ENCODE data around the gene NEDD9. TPM values are rescaled to one million over a fixed set of nuclear protein-coding genes. Genes with fewer than 3 reads are reported as not detected.

The NEDD9 gene
- total and polyA plus RNA-seq, 10 of the 15 experiments (the other 5 are each of a cell fraction or from before 2014, with no cell fraction given) = 4.9 to 92.6 (median 14.6) TPM

DNA sequence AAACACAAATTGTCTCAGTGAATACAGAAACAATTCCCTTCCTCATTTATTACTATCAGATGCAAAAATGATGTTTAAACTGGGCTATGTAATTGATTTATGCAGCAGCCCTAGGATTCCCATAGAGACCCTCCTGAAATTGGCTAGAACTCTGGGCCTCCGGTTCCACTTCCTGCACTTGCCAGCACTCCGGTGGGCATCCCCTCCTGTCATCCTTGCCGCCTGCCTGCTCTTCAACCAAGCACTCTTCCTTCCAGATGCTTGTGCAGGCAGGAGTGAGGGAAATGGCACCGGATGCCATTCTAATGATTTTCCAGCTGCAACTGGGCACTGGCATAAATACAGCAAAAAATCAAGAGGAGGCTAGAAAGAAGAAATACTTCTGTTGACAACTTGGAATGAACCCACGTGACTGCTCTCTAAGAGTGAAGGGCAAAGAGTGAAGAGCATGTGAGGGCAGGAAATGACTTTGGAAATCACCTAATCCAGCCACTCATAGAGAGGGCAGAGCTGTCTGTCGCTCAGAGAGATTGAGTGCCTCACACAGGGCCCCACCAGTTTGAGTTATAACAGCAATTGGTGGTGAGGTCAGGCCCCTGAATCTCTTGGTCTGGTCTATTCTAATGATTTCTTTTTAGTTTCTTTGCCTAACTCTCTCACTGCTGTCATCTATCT is 3.7 kb upstream of the NEDD9 start (continued):
- peak; percentile 80 for TF ChIP-seq RELB (IDR thresholded peaks at IDR 0.05; ENCODE audit: low read depth)
- no peak for TF ChIP-seq YY1 (IDR thresholded peaks at IDR 0.05; ENCODE audit: low read depth, low read length)
- TF ChIP-seq, protein P1, sequence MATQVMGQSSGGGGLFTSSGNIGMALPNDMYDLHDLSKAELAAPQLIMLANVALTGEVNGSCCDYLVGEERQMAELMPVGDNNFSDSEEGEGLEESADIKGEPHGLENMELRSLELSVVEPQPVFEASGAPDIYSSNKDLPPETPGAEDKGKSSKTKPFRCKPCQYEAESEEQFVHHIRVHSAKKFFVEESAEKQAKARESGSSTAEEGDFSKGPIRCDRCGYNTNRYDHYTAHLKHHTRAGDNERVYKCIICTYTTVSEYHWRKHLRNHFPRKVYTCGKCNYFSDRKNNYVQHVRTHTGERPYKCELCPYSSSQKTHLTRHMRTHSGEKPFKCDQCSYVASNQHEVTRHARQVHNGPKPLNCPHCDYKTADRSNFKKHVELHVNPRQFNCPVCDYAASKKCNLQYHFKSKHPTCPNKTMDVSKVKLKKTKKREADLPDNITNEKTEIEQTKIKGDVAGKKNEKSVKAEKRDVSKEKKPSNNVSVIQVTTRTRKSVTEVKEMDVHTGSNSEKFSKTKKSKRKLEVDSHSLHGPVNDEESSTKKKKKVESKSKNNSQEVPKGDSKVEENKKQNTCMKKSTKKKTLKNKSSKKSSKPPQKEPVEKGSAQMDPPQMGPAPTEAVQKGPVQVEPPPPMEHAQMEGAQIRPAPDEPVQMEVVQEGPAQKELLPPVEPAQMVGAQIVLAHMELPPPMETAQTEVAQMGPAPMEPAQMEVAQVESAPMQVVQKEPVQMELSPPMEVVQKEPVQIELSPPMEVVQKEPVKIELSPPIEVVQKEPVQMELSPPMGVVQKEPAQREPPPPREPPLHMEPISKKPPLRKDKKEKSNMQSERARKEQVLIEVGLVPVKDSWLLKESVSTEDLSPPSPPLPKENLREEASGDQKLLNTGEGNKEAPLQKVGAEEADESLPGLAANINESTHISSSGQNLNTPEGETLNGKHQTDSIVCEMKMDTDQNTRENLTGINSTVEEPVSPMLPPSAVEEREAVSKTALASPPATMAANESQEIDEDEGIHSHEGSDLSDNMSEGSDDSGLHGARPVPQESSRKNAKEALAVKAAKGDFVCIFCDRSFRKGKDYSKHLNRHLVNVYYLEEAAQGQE (IDR thresholded peaks at IDR 0.05; ENCODE audit: low read depth, low read length) = no peak
- no peak for TF ChIP-seq MYC (IDR thresholded peaks at IDR 0.05; ENCODE audit: insufficient read depth, insufficient read length, insufficient replicate concordance, low read length, severe bottlenecking)
- no peak for TF ChIP-seq KLF5 (IDR thresholded peaks at IDR 0.05; ENCODE audit: partially characterized antibody)
- TF ChIP-seq ZNF274 (IDR thresholded peaks at IDR 0.05; ENCODE audit: insufficient read depth, insufficient read length) = no peak
- no peak for TF ChIP-seq NKRF (conservative IDR thresholded peaks at IDR 0.05)
- TF ChIP-seq SIX5 (IDR thresholded peaks at IDR 0.05; ENCODE audit: low read depth, low read length, severe bottlenecking) = no peak
- TF ChIP-seq, protein P2, sequence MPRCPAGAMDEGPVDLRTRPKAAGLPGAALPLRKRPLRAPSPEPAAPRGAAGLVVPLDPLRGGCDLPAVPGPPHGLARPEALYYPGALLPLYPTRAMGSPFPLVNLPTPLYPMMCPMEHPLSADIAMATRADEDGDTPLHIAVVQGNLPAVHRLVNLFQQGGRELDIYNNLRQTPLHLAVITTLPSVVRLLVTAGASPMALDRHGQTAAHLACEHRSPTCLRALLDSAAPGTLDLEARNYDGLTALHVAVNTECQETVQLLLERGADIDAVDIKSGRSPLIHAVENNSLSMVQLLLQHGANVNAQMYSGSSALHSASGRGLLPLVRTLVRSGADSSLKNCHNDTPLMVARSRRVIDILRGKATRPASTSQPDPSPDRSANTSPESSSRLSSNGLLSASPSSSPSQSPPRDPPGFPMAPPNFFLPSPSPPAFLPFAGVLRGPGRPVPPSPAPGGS (IDR thresholded peaks at IDR 0.05; ENCODE audit: borderline replicate concordance, insufficient read depth, low read depth, low read length, poor library complexity, severe bottlenecking) = no peak
- 0 out of 2 replicates have a peak, but pooled peaks have one; percentile 10 for TF ChIP-seq ATF3 (IDR thresholded peaks at IDR 0.05; ENCODE audit: borderline replicate concordance, extremely low read depth, low read depth, low read length)
- TF ChIP-seq, protein P3, sequence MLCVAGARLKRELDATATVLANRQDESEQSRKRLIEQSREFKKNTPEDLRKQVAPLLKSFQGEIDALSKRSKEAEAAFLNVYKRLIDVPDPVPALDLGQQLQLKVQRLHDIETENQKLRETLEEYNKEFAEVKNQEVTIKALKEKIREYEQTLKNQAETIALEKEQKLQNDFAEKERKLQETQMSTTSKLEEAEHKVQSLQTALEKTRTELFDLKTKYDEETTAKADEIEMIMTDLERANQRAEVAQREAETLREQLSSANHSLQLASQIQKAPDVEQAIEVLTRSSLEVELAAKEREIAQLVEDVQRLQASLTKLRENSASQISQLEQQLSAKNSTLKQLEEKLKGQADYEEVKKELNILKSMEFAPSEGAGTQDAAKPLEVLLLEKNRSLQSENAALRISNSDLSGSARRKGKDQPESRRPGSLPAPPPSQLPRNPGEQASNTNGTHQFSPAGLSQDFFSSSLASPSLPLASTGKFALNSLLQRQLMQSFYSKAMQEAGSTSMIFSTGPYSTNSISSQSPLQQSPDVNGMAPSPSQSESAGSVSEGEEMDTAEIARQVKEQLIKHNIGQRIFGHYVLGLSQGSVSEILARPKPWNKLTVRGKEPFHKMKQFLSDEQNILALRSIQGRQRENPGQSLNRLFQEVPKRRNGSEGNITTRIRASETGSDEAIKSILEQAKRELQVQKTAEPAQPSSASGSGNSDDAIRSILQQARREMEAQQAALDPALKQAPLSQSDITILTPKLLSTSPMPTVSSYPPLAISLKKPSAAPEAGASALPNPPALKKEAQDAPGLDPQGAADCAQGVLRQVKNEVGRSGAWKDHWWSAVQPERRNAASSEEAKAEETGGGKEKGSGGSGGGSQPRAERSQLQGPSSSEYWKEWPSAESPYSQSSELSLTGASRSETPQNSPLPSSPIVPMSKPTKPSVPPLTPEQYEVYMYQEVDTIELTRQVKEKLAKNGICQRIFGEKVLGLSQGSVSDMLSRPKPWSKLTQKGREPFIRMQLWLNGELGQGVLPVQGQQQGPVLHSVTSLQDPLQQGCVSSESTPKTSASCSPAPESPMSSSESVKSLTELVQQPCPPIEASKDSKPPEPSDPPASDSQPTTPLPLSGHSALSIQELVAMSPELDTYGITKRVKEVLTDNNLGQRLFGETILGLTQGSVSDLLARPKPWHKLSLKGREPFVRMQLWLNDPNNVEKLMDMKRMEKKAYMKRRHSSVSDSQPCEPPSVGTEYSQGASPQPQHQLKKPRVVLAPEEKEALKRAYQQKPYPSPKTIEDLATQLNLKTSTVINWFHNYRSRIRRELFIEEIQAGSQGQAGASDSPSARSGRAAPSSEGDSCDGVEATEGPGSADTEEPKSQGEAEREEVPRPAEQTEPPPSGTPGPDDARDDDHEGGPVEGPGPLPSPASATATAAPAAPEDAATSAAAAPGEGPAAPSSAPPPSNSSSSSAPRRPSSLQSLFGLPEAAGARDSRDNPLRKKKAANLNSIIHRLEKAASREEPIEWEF (IDR thresholded peaks at IDR 0.05; ENCODE audit: insufficient replicate concordance, low read depth, low read length) = no peak
- peak; percentile 49; the same call in 1 of the 2 replicates for TF ChIP-seq NFYB (IDR thresholded peaks at IDR 0.05; ENCODE audit: insufficient read depth, low read depth, low read length)
- no peak for TF ChIP-seq SMC3 (IDR thresholded peaks at IDR 0.05; ENCODE audit: borderline replicate concordance, low read length)

All from GM12878 (cell line).